Testis (tissue), 2 donors: ENCODE data around the gene METTL23.

ENCODE experiments used
- CTCF ChIP-seq, 3 experiments: fragments of 450-650 bp in 2 of 3; fragments of 200-600 bp in 1 of 3; sonication (generic) in 1 of 3; IDR thresholded peaks; one replicate each; pipeline ENCODE4 v1.5.1; 2016 to 2019; ENCODE audit warnings: antibody characterized with exemption in 3 of 3, mild to moderate bottlenecking in 2 of 3, moderate library complexity in 1 of 3
- POLR2A ChIP-seq: fragments of 450-650 bp; IDR thresholded peaks from one replicate; pipeline ENCODE4 v1.6.1; 2017; ENCODE audit warnings: antibody characterized with exemption, mild to moderate bottlenecking, moderate library complexity

GRCh38 chr17:76679239-76679638 is 47.4 kb upstream of the METTL23 start:
- no peak for TF ChIP-seq CTCF (IDR thresholded peaks at IDR 0.05)
- no peak for TF ChIP-seq POLR2A
